Sigmoid colon (tissue), 4 donors: ENCODE results near the gene ADGRA3.

Experiments
- CTCF ChIP-seq, 4 experiments: fragments of 450-650 bp in 3 of 4; fragments of 200-600 bp in 1 of 4; IDR thresholded peaks; one replicate each; pipeline ENCODE4 v1.5.1; 2016 to 2019; ENCODE audit warnings: antibody characterized with exemption in 4 of 4, mild to moderate bottlenecking in 3 of 4, moderate library complexity in 2 of 4
- EP300 ChIP-seq, 4 donors: sonication (generic); formaldehyde crosslinking; IDR thresholded peaks; one replicate each; pipeline ENCODE4 v1.6.1; 2017; ENCODE audit warnings: antibody characterized with exemption in 4 of 4
- POLR2A ChIP-seq, 2 donors: fragments of 450-650 bp; IDR thresholded peaks; one replicate each; pipeline ENCODE4 v1.6.1; 2016; ENCODE audit warnings: antibody characterized with exemption in 2 of 2, mild to moderate bottlenecking in 2 of 2, moderate library complexity in 2 of 2
- POLR2AphosphoS5 ChIP-seq, 4 donors: sonication (generic); formaldehyde crosslinking; IDR thresholded peaks; one replicate each; pipeline ENCODE4 v1.6.1; 2017; ENCODE audit warnings: antibody characterized with exemption in 4 of 4

- TF ChIP-seq POLR2AphosphoS5 (IDR thresholded peaks at IDR 0.05) (no peak), CTCF (IDR thresholded peaks at IDR 0.05) (no peak), POLR2A (IDR thresholded peaks at IDR 0.05) (no peak), EP300 (IDR thresholded peaks at IDR 0.05) (no peak)
Measured at GRCh38 chr4:22488106-22488505, 27.8 kb downstream of the ADGRA3 start.
